ENCODE data around the gene FRMPD1.

- no peak for TF ChIP-seq CTCF (IDR thresholded peaks at IDR 0.05)
- TF ChIP-seq POLR2A (IDR thresholded peaks at IDR 0.05) = no peak
Measured at GRCh38 chr9:37663926-37664325, 13.2 kb downstream of the FRMPD1 start.
